ENCODE results near the gene KRT26. TPM values are rescaled to one million over a fixed set of nuclear protein-coding genes. Genes with fewer than 3 reads are reported as not detected.

Gene KRT26
- total and polyA plus RNA-seq, 10 of the 15 experiments (the other 5 are each of a cell fraction or from before 2014, with no cell fraction given), result not detected

GRCh38 chr17:40818343-40818732, 46.3 kb upstream of the KRT26 start:
- Histone ChIP-seq H3K36me3 (ENCODE audit: control insufficient read depth in 2 of 2, insufficient read depth in 2 of 2, low read length in 1 of 2) (peaks cover 0 to 7% of the 10 kb centered on the region in 2 experiments; a peak in 2 of 4 replicates), H3K79me2 (ENCODE audit: control insufficient read depth, insufficient read depth, low read length) (peaks cover 5% of the 10 kb centered on the region), H3K27me3 (replicated peaks in 1 of 2; ENCODE audit: control insufficient read depth in 2 of 2, insufficient read depth in 2 of 2, low read length in 1 of 2) (no peaks in the 10 kb centered on the region), H3K4me3 (peak overlapping the region; percentile 72), H3K9ac (ENCODE audit: control insufficient read depth, insufficient read depth, low read length) (peak overlapping the region; percentile 79), H2AFZ (ENCODE audit: control insufficient read depth, low read depth, low read length) (peak overlapping the region; percentile 61), H4K20me1 (ENCODE audit: control insufficient read depth, insufficient read depth) (no peaks in the 10 kb centered on the region), H3K9me3 (replicated peaks; ENCODE audit: control insufficient read depth, insufficient read depth, low read length) (no peaks in the 10 kb centered on the region), H3K4me2 (ENCODE audit: control insufficient read depth, insufficient read depth) (peak overlapping the region; percentile 56), H3K4me1 (ENCODE audit: control insufficient read depth, insufficient read depth, low read length) (peaks cover 11% of the 10 kb centered on the region), H3K27ac (ENCODE audit: control insufficient read depth, insufficient read depth) (peak overlapping the region; percentile 76)
- intact Hi-C loops (cut with micrococcal nuclease; ENCODE audit: unreplicated experiment), result no loop called here
- ATAC-seq (peak; percentile 28; the same call in 2 of the 3 replicates), FAIRE-seq (no peak), DNase-seq (ENCODE audit: low read depth, low spot score) (no peak)
- ChIA-PET POLR2A (interaction anchor here (0.6 to 1.2 kb wide), 11 partner anchors 9 to 1226 kb away, joined by 3 to 7 read pairs (median 4); partner anchors contain the start of gene EIF1), RAD21 (ENCODE audit: unreplicated experiment) (interaction anchor here (0.8 to 2.0 kb wide), 13 partner anchors 15 to 830 kb away, joined by 3 to 9 read pairs (median 5); partner anchors contain the start of gene SMARCE1), SMC1A (ENCODE audit: uncharacterized antibody, unreplicated experiment) (interaction anchor here (0.7 to 2.6 kb wide), 6 partner anchors 12 to 257 kb away, joined by 3 to 13 read pairs (median 4); no protein-coding TSS in a partner anchor), CTCF (interaction anchor here (0.7 to 3.5 kb wide), 11 partner anchors 11 to 849 kb away, joined by 3 to 14 read pairs (median 4); no protein-coding TSS in a partner anchor)
- WGBS (ENCODE audit: insufficient coverage, insufficient replicate concordance, low lambda C conversion rate, missing lambda C conversion rate), result 0% methylated on average over 7 of the region's 7 CpGs
- BruUV-seq (replicated peaks), result TSS peak; percentile 95
- in situ Hi-C loops (cut with MboI), result no loop called here
- TF ChIP-seq NBN (IDR thresholded peaks at IDR 0.05) (peak; percentile 25; the same call in 1 of the 2 replicates), RAD21 (IDR thresholded peaks at IDR 0.05; ENCODE audit: insufficient read depth, low read depth, low read length) (no peak), BACH1 (IDR thresholded peaks at IDR 0.05; ENCODE audit: borderline replicate concordance) (no peak), PML (IDR thresholded peaks at IDR 0.05; ENCODE audit: low read length) (no peak), ATF2 (IDR thresholded peaks at IDR 0.05; ENCODE audit: low read length) (no peak), TAF1 (IDR thresholded peaks at IDR 0.05; ENCODE audit: borderline replicate concordance, low read depth, low read length) (no peak), ESRRA (IDR thresholded peaks at IDR 0.05; ENCODE audit: low read length) (no peak), SP1 (IDR thresholded peaks at IDR 0.05; ENCODE audit: low read depth, low read length) (no peak)
- TF ChIP-seq, protein P1, sequence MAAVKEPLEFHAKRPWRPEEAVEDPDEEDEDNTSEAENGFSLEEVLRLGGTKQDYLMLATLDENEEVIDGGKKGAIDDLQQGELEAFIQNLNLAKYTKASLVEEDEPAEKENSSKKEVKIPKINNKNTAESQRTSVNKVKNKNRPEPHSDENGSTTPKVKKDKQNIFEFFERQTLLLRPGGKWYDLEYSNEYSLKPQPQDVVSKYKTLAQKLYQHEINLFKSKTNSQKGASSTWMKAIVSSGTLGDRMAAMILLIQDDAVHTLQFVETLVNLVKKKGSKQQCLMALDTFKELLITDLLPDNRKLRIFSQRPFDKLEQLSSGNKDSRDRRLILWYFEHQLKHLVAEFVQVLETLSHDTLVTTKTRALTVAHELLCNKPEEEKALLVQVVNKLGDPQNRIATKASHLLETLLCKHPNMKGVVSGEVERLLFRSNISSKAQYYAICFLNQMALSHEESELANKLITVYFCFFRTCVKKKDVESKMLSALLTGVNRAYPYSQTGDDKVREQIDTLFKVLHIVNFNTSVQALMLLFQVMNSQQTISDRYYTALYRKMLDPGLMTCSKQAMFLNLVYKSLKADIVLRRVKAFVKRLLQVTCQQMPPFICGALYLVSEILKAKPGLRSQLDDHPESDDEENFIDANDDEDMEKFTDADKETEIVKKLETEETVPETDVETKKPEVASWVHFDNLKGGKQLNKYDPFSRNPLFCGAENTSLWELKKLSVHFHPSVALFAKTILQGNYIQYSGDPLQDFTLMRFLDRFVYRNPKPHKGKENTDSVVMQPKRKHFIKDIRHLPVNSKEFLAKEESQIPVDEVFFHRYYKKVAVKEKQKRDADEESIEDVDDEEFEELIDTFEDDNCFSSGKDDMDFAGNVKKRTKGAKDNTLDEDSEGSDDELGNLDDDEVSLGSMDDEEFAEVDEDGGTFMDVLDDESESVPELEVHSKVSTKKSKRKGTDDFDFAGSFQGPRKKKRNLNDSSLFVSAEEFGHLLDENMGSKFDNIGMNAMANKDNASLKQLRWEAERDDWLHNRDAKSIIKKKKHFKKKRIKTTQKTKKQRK (IDR thresholded peaks at IDR 0.05; ENCODE audit: low read depth, low read length), result no peak
- TF ChIP-seq, protein P2, sequence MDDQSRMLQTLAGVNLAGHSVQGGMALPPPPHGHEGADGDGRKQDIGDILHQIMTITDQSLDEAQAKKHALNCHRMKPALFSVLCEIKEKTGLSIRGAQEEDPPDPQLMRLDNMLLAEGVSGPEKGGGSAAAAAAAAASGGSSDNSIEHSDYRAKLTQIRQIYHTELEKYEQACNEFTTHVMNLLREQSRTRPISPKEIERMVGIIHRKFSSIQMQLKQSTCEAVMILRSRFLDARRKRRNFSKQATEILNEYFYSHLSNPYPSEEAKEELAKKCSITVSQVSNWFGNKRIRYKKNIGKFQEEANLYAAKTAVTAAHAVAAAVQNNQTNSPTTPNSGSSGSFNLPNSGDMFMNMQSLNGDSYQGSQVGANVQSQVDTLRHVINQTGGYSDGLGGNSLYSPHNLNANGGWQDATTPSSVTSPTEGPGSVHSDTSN (IDR thresholded peaks at IDR 0.05; ENCODE audit: insufficient replicate concordance, low read depth, low read length), result no peak
- TF ChIP-seq, protein P3, sequence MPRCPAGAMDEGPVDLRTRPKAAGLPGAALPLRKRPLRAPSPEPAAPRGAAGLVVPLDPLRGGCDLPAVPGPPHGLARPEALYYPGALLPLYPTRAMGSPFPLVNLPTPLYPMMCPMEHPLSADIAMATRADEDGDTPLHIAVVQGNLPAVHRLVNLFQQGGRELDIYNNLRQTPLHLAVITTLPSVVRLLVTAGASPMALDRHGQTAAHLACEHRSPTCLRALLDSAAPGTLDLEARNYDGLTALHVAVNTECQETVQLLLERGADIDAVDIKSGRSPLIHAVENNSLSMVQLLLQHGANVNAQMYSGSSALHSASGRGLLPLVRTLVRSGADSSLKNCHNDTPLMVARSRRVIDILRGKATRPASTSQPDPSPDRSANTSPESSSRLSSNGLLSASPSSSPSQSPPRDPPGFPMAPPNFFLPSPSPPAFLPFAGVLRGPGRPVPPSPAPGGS (IDR thresholded peaks at IDR 0.05; ENCODE audit: borderline replicate concordance, insufficient read depth, low read depth, low read length, poor library complexity, severe bottlenecking), result no peak
- TF ChIP-seq, protein P4, sequence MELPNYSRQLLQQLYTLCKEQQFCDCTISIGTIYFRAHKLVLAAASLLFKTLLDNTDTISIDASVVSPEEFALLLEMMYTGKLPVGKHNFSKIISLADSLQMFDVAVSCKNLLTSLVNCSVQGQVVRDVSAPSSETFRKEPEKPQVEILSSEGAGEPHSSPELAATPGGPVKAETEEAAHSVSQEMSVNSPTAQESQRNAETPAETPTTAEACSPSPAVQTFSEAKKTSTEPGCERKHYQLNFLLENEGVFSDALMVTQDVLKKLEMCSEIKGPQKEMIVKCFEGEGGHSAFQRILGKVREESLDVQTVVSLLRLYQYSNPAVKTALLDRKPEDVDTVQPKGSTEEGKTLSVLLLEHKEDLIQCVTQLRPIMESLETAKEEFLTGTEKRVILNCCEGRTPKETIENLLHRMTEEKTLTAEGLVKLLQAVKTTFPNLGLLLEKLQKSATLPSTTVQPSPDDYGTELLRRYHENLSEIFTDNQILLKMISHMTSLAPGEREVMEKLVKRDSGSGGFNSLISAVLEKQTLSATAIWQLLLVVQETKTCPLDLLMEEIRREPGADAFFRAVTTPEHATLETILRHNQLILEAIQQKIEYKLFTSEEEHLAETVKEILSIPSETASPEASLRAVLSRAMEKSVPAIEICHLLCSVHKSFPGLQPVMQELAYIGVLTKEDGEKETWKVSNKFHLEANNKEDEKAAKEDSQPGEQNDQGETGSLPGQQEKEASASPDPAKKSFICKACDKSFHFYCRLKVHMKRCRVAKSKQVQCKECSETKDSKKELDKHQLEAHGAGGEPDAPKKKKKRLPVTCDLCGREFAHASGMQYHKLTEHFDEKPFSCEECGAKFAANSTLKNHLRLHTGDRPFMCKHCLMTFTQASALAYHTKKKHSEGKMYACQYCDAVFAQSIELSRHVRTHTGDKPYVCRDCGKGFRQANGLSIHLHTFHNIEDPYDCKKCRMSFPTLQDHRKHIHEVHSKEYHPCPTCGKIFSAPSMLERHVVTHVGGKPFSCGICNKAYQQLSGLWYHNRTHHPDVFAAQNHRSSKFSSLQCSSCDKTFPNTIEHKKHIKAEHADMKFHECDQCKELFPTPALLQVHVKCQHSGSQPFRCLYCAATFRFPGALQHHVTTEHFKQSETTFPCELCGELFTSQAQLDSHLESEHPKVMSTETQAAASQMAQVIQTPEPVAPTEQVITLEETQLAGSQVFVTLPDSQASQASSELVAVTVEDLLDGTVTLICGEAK (IDR thresholded peaks at IDR 0.05; ENCODE audit: borderline replicate concordance), result peak; percentile 58; the same call in 1 of the 2 replicates

Data from GM12878 (cell line).